Placental epithelial cell (primary cell): ENCODE measurements around the gene LRRC43. TPM values are rescaled to one million over a fixed set of nuclear protein-coding genes. Genes with fewer than 3 reads are reported as not detected.
A peak's percentile ranks its signal among the peaks of the same experiment; 100 is the strongest.

Source experiments
- small RNA-seq: library from RNA; depleted of rRNA; stranded (forward); fragments of <200 nt; gene quantifications from one replicate; pipeline ENCODE3, GENCODE V24; 2012
- total RNA-seq: library from RNA; depleted of rRNA; stranded (reverse); fragments of >200 nt; gene quantifications from 2 replicates; pipeline ENCODE4 v1.2.3, GENCODE V29; 2012

The LRRC43 gene
- total RNA-seq, result 0.22 and 1.2 TPM in 2 replicates

GRCh38 chr12:122182887-122183587 lies at the start of gene LRRC43:
Gene LRRC43, plus strand, starts transcription at chr12:122183123. Its CDS starts 22 bp downstream, at chr12:122183145.

GRCh38 chr12:122174155-122174845 lies 8.6 kb upstream of the LRRC43 start, which contains the start of gene IL31:
Gene IL31, minus strand, starts transcription at chr12:122174221. Its CDS starts 49 bp downstream, at chr12:122174172.

GRCh38 chr12:122203301-122204166 lies 20.6 kb downstream of the LRRC43 start, which contains the start of gene B3GNT4:
Gene B3GNT4, plus strand, starts transcription at chr12:122203709. Its CDS starts 910 bp downstream, at chr12:122204619.

GRCh38 chr12:122225683-122226365 lies 42.9 kb downstream of the LRRC43 start, which contains the start of gene DIABLO:
Gene DIABLO, minus strand, starts transcription at chr12:122226052. Its CDS starts 38 bp downstream, at chr12:122226014.

Small RNAs within 50 kb of the gene (small RNA-seq; reads per million reads assigned to genes)
- gene DIABLO, result 0.83 reads per million, percentile 49 among the genes with 10 or more reads in this experiment

Other genes with a start within 250 kb of the LRRC43 start
- 0.54 and 1.2 TPM in 2 replicates for gene BCL7A, start 161.2 kb upstream of the LRRC43 start, total RNA-seq
- 11.4 and 15.6 TPM in 2 replicates for gene MLXIP, start 104.4 kb upstream of the LRRC43 start, total RNA-seq
- gene IL31, start 8.9 kb upstream of the LRRC43 start, total RNA-seq, result not detected in 2 replicates
- 0.39 and 0.87 TPM in 2 replicates for gene B3GNT4, start 20.6 kb downstream of the LRRC43 start, total RNA-seq
- gene DIABLO, start 42.9 kb downstream of the LRRC43 start, total RNA-seq, result 84.3 and 88.7 TPM in 2 replicates
- gene VPS33A, start 83.4 kb downstream of the LRRC43 start, total RNA-seq, result 24.3 and 27.2 TPM in 2 replicates
- 55.6 and 82.4 TPM in 2 replicates for gene CLIP1, start 239.5 kb downstream of the LRRC43 start, total RNA-seq